ENCODE data around the gene AKAP6. TPM values are rescaled to one million over a fixed set of nuclear protein-coding genes. Genes with fewer than 3 reads are reported as not detected.

AKAP6 gene
- total RNA-seq, 4 donors from 2014 or later, result 4.1 to 34.4 (median 15.3) TPM

GRCh38 chr14:32310876-32311275 is 18.2 kb upstream of the AKAP6 start:
- TF ChIP-seq POLR2A (IDR thresholded peaks at IDR 0.05) (no peak), CTCF (IDR thresholded peaks at IDR 0.05) (no peak)
- no peaks in the 10 kb centered on the region for H3K36me3 ChIP-seq

GRCh38 chr14:32311294-32312009 is 17.6 kb upstream of the AKAP6 start:
- intact Hi-C loops (cut with DNase I; ENCODE audit: low total_unique reads), result no loop called here
- H3K9me3 ChIP-seq, result no peaks in the 10 kb centered on the region
- TF ChIP-seq POLR2A (IDR thresholded peaks at IDR 0.05), result no peak
- no peak for TF ChIP-seq CTCF (IDR thresholded peaks at IDR 0.05)
- H3K4me3 ChIP-seq, result no peak overlapping the region
- no peaks in the 10 kb centered on the region for H3K4me1 ChIP-seq
- no peak overlapping the region for H3K27ac ChIP-seq
- DNase-seq, result no peak
- no peaks in the 10 kb centered on the region for H3K27me3 ChIP-seq
- no peaks in the 10 kb centered on the region for H3K36me3 ChIP-seq

More at GRCh38 chr14:32310876-32311275, 18.2 kb upstream of the AKAP6 start:
- intact Hi-C loops (cut with DNase I; ENCODE audit: low total_unique reads), result no loop called here
- no peak overlapping the region for H3K4me3 ChIP-seq
- H3K27ac ChIP-seq, result no peak overlapping the region
- no peaks in the 10 kb centered on the region for H3K27me3 ChIP-seq
- H3K4me1 ChIP-seq, result no peaks in the 10 kb centered on the region
- no peak for DNase-seq
- H3K9me3 ChIP-seq, result no peaks in the 10 kb centered on the region

- Histone ChIP-seq H3K36me3 (no peaks in the 10 kb centered on the region), H3K4me1 (no peaks in the 10 kb centered on the region), H3K27me3 (no peaks in the 10 kb centered on the region), H3K4me3 (no peak overlapping the region), H3K27ac (no peak overlapping the region), H3K9me3 (no peaks in the 10 kb centered on the region)
- intact Hi-C loops (cut with DNase I; ENCODE audit: low total_unique reads), result no loop called here
- DNase-seq, result no peak
- no peak for TF ChIP-seq POLR2A (IDR thresholded peaks at IDR 0.05)
- TF ChIP-seq CTCF (IDR thresholded peaks at IDR 0.05), result no peak
Observed at GRCh38 chr14:32312010-32312331, 17.1 kb upstream of the AKAP6 start.

GRCh38 chr14:32313844-32314376 is 15.2 kb upstream of the AKAP6 start:
- H3K9me3 ChIP-seq, result no peaks in the 10 kb centered on the region
- DNase-seq, result no peak
- H3K36me3 ChIP-seq, result no peaks in the 10 kb centered on the region
- H3K4me1 ChIP-seq, result no peaks in the 10 kb centered on the region
- no peak overlapping the region for H3K27ac ChIP-seq
- intact Hi-C loops (cut with DNase I; ENCODE audit: low total_unique reads), result no loop called here
- H3K4me3 ChIP-seq, result no peak overlapping the region
- no peaks in the 10 kb centered on the region for H3K27me3 ChIP-seq
- TF ChIP-seq POLR2A (IDR thresholded peaks at IDR 0.05) (no peak), CTCF (IDR thresholded peaks at IDR 0.05) (no peak)

GRCh38 chr14:32318087-32318795 is 10.9 kb upstream of the AKAP6 start:
- intact Hi-C loops (cut with DNase I; ENCODE audit: low total_unique reads), result no loop called here
- no peaks in the 10 kb centered on the region for H3K36me3 ChIP-seq
- no peaks in the 10 kb centered on the region for H3K9me3 ChIP-seq
- no peak for DNase-seq
- H3K4me3 ChIP-seq, result no peak overlapping the region
- TF ChIP-seq CTCF (IDR thresholded peaks at IDR 0.05) (no peak), POLR2A (IDR thresholded peaks at IDR 0.05) (no peak)
- H3K27me3 ChIP-seq, result no peaks in the 10 kb centered on the region
- H3K4me1 ChIP-seq, result no peaks in the 10 kb centered on the region
- H3K27ac ChIP-seq, result no peak overlapping the region
